A549 (cell line): Measurements from ENCODE around the gene PELI2. TPM values are rescaled to one million over a fixed set of nuclear protein-coding genes. Genes with fewer than 3 reads are reported as not detected.

Experiments
- ATAC-seq, 2 experiments: fragments of 200-7000 bp in 1 of 2; fragments of >200 bp in 1 of 2; cut with Nextera tagmentation in 1 of 2; cut with Tn5 transposase in 1 of 2; 3 replicates each; pipeline versions ENCODE4 v1.8.0 to v1.9.1; 2018 to 2020; ENCODE audit warnings: mild to moderate bottlenecking in 1 of 2, moderate library complexity in 1 of 2
- CTCF ChIA-PET: fragments of 300-600 bp; sonication (Branson Sonifier 250); formaldehyde crosslinking; extraction: SDS; loops from one replicate; lab custom pipeline; 2021; ENCODE audit warnings: antibody characterized with exemption, inconsistent platforms; lab: Yijun Ruan, JAX
- POLR2A ChIA-PET: fragments of 350-600 bp; formaldehyde crosslinking; extraction: SDS; loops from one replicate; lab custom pipeline; 2021; ENCODE audit warnings: antibody characterized with exemption, inconsistent platforms; lab: Yijun Ruan, JAX
- DNase-seq, 2 experiments: peaks; one replicate each; pipeline versions ENCODE4 v3.0.0 to v3.0.0-alpha.2; 2011 to 2016; ENCODE audit warnings: low read depth in 1 of 2, low spot score in 1 of 2
- FAIRE-seq: peaks from 2 replicates; lab custom pipeline; 2011; peaks lifted over from hg19 to GRCh38; lab: Jason Lieb, UNC
- H3K27ac ChIP-seq, 2 experiments: fragments of >200 bp; sonication (Bioruptor Twin); formaldehyde crosslinking; 3 replicates each; pipeline ENCODE4 v1.5.1; 2016 to 2017
- H3K4me1 ChIP-seq: fragments of >200 bp; sonication (Bioruptor Twin); formaldehyde crosslinking; 3 replicates; pipeline ENCODE4 v1.6.1; 2016
- H3K4me2 ChIP-seq: fragments of >200 bp; sonication (Bioruptor Twin); formaldehyde crosslinking; 3 replicates; pipeline ENCODE4 v1.6.1; 2016
- H3K4me3 ChIP-seq: fragments of >200 bp; sonication (Bioruptor Twin); formaldehyde crosslinking; 3 replicates; pipeline ENCODE4 v1.5.1; 2016
- H3K9me3 ChIP-seq: fragments of >200 bp; sonication (Bioruptor Twin); formaldehyde crosslinking; 3 replicates; pipeline ENCODE4 v1.6.1; 2016
- CHD2 ChIP-seq: fragments of 150-350 bp; IDR thresholded peaks from 2 replicates; pipeline ENCODE4 v1.6.1; 2014; ENCODE audit warnings: low read length; ENCODE audit not compliant: partially characterized antibody
- EHF ChIP-seq: fragments of 250-450 bp; sonication (Bioruptor Pico); IDR thresholded peaks from 2 replicates; pipeline ENCODE4 v1.5.0; 2020; ENCODE audit warnings: mild to moderate bottlenecking
- EHMT2 ChIP-seq: fragments of 200-600 bp; sonication (generic); IDR thresholded peaks from 2 replicates; pipeline ENCODE4 v1.6.1; 2016; ENCODE audit warnings: antibody characterized with exemption, low read depth, mild to moderate bottlenecking, moderate library complexity
- EP300 ChIP-seq, 2 experiments: fragments of >200 bp; sonication (Bioruptor Twin); formaldehyde crosslinking; IDR thresholded peaks; 2 replicates in 1 of 2; 3 replicates in 1 of 2; pipeline ENCODE4 v1.6.1; 2016 to 2017
- FOSB ChIP-seq: fragments of 250-450 bp; sonication (Bioruptor Pico); IDR thresholded peaks from 2 replicates; pipeline ENCODE4 v1.5.0; 2020; ENCODE audit warnings: mild to moderate bottlenecking, moderate library complexity
- FOXS1 ChIP-seq: fragments of 250-450 bp; sonication (Bioruptor Pico); IDR thresholded peaks from 2 replicates; pipeline ENCODE4 v1.5.0; 2020; ENCODE audit warnings: mild to moderate bottlenecking, moderate library complexity
- GATA3 ChIP-seq: IDR thresholded peaks from 2 replicates; pipeline ENCODE4 v1.6.1; 2012; ENCODE audit warnings: borderline replicate concordance
- HDAC2 ChIP-seq: fragments of 200-600 bp; sonication (generic); IDR thresholded peaks from 2 replicates; pipeline ENCODE4 v1.6.1; 2016
- HES2 ChIP-seq: fragments of >200 bp; sonication (Bioruptor Twin); formaldehyde crosslinking; IDR thresholded peaks from 2 replicates; pipeline ENCODE4 v1.6.1; 2016
- HOXA7 ChIP-seq: fragments of 250-450 bp; sonication (Bioruptor Pico); IDR thresholded peaks from 2 replicates; pipeline ENCODE4 v1.5.0; 2020; ENCODE audit warnings: mild to moderate bottlenecking, moderate library complexity
- JUN ChIP-seq, 2 experiments: fragments of >200 bp; sonication (Bioruptor Twin); formaldehyde crosslinking; IDR thresholded peaks; 2 replicates in 1 of 2; 3 replicates in 1 of 2; pipeline ENCODE4 v1.6.1; 2016 to 2017
- KDM5A ChIP-seq: fragments of 200-600 bp; sonication (generic); IDR thresholded peaks from 2 replicates; pipeline ENCODE4 v1.6.1; 2016; ENCODE audit warnings: antibody characterized with exemption, mild to moderate bottlenecking
- NFE2L2 ChIP-seq: fragments of 150-350 bp; conservative IDR thresholded peaks from 2 replicates; pipeline ENCODE4 v1.6.1; 2014; ENCODE audit warnings: low read length
- NR3C1 ChIP-seq: fragments of >200 bp; sonication (Bioruptor Twin); formaldehyde crosslinking; IDR thresholded peaks from 3 replicates; pipeline ENCODE4 v1.6.1; 2017
- PHF8 ChIP-seq: fragments of 200-600 bp; sonication (generic); IDR thresholded peaks from 2 replicates; pipeline ENCODE4 v1.6.1; 2016; ENCODE audit warnings: low read depth, mild to moderate bottlenecking, antibody characterized with exemption, moderate library complexity, borderline replicate concordance
- POLR2A ChIP-seq: IDR thresholded peaks from 2 replicates; pipeline ENCODE4 v1.6.1; 2012; ENCODE audit warnings: mild to moderate bottlenecking, low read length
- RAD21 ChIP-seq, 2 experiments: fragments of >200 bp in 1 of 2; sonication (Bioruptor Twin) in 1 of 2; formaldehyde crosslinking in 1 of 2; IDR thresholded peaks in 1 of 2; conservative IDR thresholded peaks in 1 of 2; 2 replicates in 1 of 2; 3 replicates in 1 of 2; pipeline ENCODE4 v1.6.1; 2012 to 2018; ENCODE audit warnings: inconsistent platforms in 1 of 2
- RNF2 ChIP-seq: fragments of 200-600 bp; sonication (generic); IDR thresholded peaks from 2 replicates; pipeline ENCODE4 v1.6.1; 2016; ENCODE audit warnings: low read depth, mild to moderate bottlenecking, antibody characterized with exemption, moderate library complexity, borderline replicate concordance
- SMC3 ChIP-seq: fragments of >200 bp; sonication (Bioruptor Twin); formaldehyde crosslinking; IDR thresholded peaks from 3 replicates; pipeline ENCODE4 v1.6.1; 2018; ENCODE audit warnings: inconsistent platforms
- USF2 ChIP-seq: fragments of 450-650 bp; IDR thresholded peaks from 2 replicates; pipeline ENCODE4 v1.6.1; 2014; ENCODE audit warnings: antibody characterized with exemption
- ZC3H11A ChIP-seq: fragments of 450-650 bp; IDR thresholded peaks from 2 replicates; pipeline ENCODE4 v1.6.1; 2014; ENCODE audit warnings: antibody characterized with exemption, mild to moderate bottlenecking
- ZFP36 ChIP-seq: fragments of 450-650 bp; IDR thresholded peaks from 2 replicates; pipeline ENCODE4 v1.6.1; 2014; ENCODE audit warnings: borderline replicate concordance; ENCODE audit not compliant: partially characterized antibody
- WGBS: methylation state at CpG from one replicate; pipeline ENCODE4 v1.1.6; 2017; ENCODE audit errors: missing lambda C conversion rate; 5-methylcytosine and 5-hydroxymethylcytosine counted together
- polyA plus RNA-seq, 4 experiments: library from polyadenylated mRNA; depleted of rRNA in 3 of 4; stranded (reverse); fragments of >200 nt; fragmentation: RNase III in 1 of 4; extraction: RNeasy Plus Mini Kit Qiagen cat#74134 plus additional on column Dnase treatment in 1 of 4; gene quantifications; 2 replicates in 3 of 4; 3 replicates in 1 of 4; pipeline ENCODE4 v1.2.3, GENCODE V29; 2011 to 2017
- TF ChIP-seq, protein P1 (sequence below): fragments of 250-450 bp; sonication (Bioruptor Pico); IDR thresholded peaks from 2 replicates; pipeline ENCODE4 v1.5.0; 2020; ENCODE audit warnings: low read depth, mild to moderate bottlenecking, moderate library complexity

The PELI2 gene
- polyA plus RNA-seq, 2 of the 4 experiments (the other 2 are of a cell fraction): 0.93 to 7.2 TPM

DNA sequence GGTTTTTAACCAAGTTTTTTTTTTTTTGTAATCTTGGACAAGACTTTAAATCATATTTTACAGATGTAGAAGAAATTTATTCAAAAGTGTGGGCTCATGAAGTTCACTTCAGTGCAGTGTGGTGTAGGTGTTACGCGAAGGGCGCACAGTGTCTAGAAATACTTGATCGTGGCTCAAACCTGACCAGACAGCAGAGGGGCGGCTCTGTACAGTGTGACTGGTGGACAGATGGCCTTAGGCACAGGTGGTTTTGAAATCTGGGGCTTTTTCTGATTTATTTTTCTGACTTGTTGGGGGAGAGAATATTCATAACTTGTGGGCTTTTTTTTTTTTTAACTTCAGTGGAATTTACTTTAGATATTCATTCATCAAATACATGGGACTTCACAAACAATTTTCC is 179.2 kb downstream of the PELI2 start:
- H3K4me2 ChIP-seq: no peak overlapping the region
- ATAC-seq: no peak
- FAIRE-seq: no peak
- no peak for TF ChIP-seq SMC3
- no peak for TF ChIP-seq PHF8
- no peak for TF ChIP-seq FOXS1
- no peak for TF ChIP-seq RAD21 (conservative IDR thresholded peaks at IDR 0.05 in 1 of 2, IDR thresholded peaks at IDR 0.05 in 1 of 2)
- TF ChIP-seq EP300 (IDR thresholded peaks at IDR 0.05): no peak
- TF ChIP-seq FOSB (CRISPR knock-in tag): no peak
- TF ChIP-seq USF2: no peak
- no peak for TF ChIP-seq EHF (CRISPR knock-in tag)
- no peak for TF ChIP-seq HOXA7 (CRISPR knock-in tag)
- TF ChIP-seq EHMT2: no peak
- no peak for TF ChIP-seq HES2
- H3K4me1 ChIP-seq: no peaks in the 10 kb centered on the region
- CTCF ChIA-PET: no interaction called here
- no peak for DNase-seq
- WGBS: 96% methylated on average over 5 of the region's 5 CpGs
- H3K9me3 ChIP-seq: no peaks in the 10 kb centered on the region
- H3K4me3 ChIP-seq: no peak overlapping the region
- POLR2A ChIA-PET: no interaction called here
- H3K27ac ChIP-seq: no peak overlapping the region

GRCh38 chr14:56299306-56299984 is 181.2 kb downstream of the PELI2 start:
- ATAC-seq: no peak
- no peak overlapping the region for H3K27ac ChIP-seq
- TF ChIP-seq HDAC2 (no peak), ZFP36 (no peak), EP300 (IDR thresholded peaks at IDR 0.05) (no peak), KDM5A (no peak), HOXA7 (CRISPR knock-in tag) (no peak), RNF2 (no peak), NR3C1 (no peak), GATA3 (no peak), POLR2A (no peak), NFE2L2 (no peak), CHD2 (no peak), ZC3H11A (no peak)
- TF ChIP-seq, protein P1, sequence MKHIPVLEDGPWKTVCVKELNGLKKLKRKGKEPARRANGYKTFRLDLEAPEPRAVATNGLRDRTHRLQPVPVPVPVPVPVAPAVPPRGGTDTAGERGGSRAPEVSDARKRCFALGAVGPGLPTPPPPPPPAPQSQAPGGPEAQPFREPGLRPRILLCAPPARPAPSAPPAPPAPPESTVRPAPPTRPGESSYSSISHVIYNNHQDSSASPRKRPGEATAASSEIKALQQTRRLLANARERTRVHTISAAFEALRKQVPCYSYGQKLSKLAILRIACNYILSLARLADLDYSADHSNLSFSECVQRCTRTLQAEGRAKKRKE (CRISPR knock-in tag): no peak
- no peak overlapping the region for H3K4me3 ChIP-seq
- no peak overlapping the region for H3K4me2 ChIP-seq
- DNase-seq: no peak
- H3K4me1 ChIP-seq: no peaks in the 10 kb centered on the region
- no peak for FAIRE-seq
- POLR2A ChIA-PET: no interaction called here
- 86% methylated on average over 9 of the region's 9 CpGs for WGBS
- CTCF ChIA-PET: interaction anchor here (0.5 to 1.4 kb wide), 2 partner anchors 41 to 861 kb away, joined by 3 to 5 read pairs; no protein-coding TSS in a partner anchor
- H3K9me3 ChIP-seq: no peaks in the 10 kb centered on the region

DNA sequence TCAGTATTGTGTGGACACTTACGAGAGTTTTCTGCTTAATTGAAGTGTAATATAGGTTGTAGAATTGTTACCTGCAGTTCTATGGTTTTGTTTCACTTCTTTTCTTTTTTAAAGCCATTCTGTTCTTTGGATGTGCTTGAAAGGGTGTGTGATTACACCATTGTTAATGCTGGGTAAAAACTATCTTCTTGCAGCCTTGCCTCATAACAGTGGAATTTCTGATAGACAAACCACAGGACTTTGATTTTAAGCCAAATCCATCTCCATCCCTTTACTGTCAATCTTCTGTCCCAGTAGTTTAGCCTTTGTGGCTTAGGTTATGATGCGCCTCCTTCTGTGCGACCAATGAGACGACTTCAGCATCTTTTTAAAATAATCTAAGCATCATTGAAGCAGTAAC is 182.3 kb downstream of the PELI2 start:
- Histone ChIP-seq H3K4me2 (no peak overlapping the region), H3K9me3 (no peaks in the 10 kb centered on the region), H3K27ac (no peak overlapping the region), H3K4me3 (no peak overlapping the region), H3K4me1 (no peaks in the 10 kb centered on the region)
- no peak for DNase-seq
- no peak for ATAC-seq
- CTCF ChIA-PET: no interaction called here
- POLR2A ChIA-PET: no interaction called here
- 85% methylated on average over 4 of the region's 4 CpGs for WGBS
- FAIRE-seq: no peak
- TF ChIP-seq JUN (IDR thresholded peaks at IDR 0.05): no peak
